ENCODE data around the gene SAP30L. TPM values are rescaled to one million over a fixed set of nuclear protein-coding genes. Genes with fewer than 3 reads are reported as not detected.

The SAP30L gene
- total and polyA plus RNA-seq, 12 donors, result 14.4 to 38.3 (median 33.8) TPM

DNA sequence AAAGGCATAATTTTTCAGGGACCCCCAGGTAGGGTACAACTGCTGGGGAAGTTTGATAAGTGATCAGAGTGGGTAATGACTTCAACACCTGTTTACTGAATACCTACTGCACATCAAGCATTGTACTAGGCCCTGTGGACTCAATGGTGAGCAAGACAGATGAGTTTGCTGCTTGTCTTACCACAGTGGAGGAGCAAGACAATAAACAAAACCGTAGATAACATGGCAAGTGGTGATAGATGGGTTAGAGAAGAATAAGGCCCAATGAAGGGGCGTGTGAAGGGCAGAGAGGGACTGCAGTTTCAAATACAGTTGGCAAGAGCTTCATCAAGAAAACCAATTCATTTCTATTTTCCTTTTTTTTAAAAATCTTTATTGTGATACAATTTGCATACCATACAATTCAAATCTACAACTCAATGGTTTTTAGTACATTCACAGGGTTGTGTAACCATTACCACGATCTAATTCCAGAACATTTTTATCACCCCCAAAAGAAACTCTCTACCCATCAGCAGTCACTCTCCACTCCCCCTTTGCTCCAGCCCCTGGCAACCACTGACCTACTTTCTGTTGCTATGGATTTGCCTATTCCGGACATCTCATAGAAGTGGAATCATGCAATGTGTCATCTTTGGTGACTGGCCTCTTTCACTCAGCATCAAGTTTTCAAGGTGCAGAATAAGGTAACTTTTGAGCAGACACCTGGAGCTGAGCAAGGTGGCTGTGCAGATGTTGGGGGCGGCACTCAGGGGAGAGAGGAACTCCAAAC is 64.2 kb downstream of the SAP30L start:
- WGBS, 2 donors, result 62 to 68% methylated on average over 5 of the region's 5 CpGs
- Histone ChIP-seq H3K27ac (no peak overlapping the region), H3K36me3 (no peaks in the 10 kb centered on the region), H3K27me3 (peaks cover 0 to 45% (median 9%) of the 10 kb centered on the region in 7 donors), H3K4me1 (no peaks in the 10 kb centered on the region), H3K4me3 (no peak overlapping the region), H3K9me3 (no peaks in the 10 kb centered on the region)
- TF ChIP-seq, protein P1, sequence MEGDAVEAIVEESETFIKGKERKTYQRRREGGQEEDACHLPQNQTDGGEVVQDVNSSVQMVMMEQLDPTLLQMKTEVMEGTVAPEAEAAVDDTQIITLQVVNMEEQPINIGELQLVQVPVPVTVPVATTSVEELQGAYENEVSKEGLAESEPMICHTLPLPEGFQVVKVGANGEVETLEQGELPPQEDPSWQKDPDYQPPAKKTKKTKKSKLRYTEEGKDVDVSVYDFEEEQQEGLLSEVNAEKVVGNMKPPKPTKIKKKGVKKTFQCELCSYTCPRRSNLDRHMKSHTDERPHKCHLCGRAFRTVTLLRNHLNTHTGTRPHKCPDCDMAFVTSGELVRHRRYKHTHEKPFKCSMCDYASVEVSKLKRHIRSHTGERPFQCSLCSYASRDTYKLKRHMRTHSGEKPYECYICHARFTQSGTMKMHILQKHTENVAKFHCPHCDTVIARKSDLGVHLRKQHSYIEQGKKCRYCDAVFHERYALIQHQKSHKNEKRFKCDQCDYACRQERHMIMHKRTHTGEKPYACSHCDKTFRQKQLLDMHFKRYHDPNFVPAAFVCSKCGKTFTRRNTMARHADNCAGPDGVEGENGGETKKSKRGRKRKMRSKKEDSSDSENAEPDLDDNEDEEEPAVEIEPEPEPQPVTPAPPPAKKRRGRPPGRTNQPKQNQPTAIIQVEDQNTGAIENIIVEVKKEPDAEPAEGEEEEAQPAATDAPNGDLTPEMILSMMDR (IDR thresholded peaks at IDR 0.05), result no peak
- ATAC-seq (no peak), DNase-seq (no peak)
- intact Hi-C loops (cut with DNase I), result no loop called here

Other genes with a start within 250 kb of the SAP30L start
- gene HAND1, start 32.2 kb downstream of the SAP30L start, total RNA-seq, result 10 to 100 TPM; 22.2 to 33.0 (median 24.8) TPM
- 10 to 100 TPM; 16.8 to 18.4 TPM for gene HAND1, start 32.2 kb downstream of the SAP30L start, polyA plus RNA-seq